NCI-H748 (cell line): Measurements from ENCODE around the gene MRAP2.
"Not testable (repeated sequence)": the region's sequence is repeated elsewhere in the genome, so short reads cannot be mapped to it uniquely, and the experiment has no call there.

ENCODE experiments used
- DNase-seq: peaks from one replicate; lab custom pipeline; 2025; ENCODE audit not compliant: unreplicated experiment; lab: John Stamatoyannopoulos, UW

The MRAP2 gene

GRCh38 chr6:84028350-84028749 lies 5.2 kb upstream of the MRAP2 start:
- DNase-seq, result no peak

- not testable (repeated sequence) for DNase-seq
Measured at GRCh38 chr6:84032000-84032399, 1.6 kb upstream of the MRAP2 start.

- no peak for DNase-seq
Measured at GRCh38 chr6:84035484-84035883, 1.9 kb downstream of the MRAP2 start.

GRCh38 chr6:84037425-84038089 lies 4.0 kb downstream of the MRAP2 start:
- DNase-seq, result no peak

- no peak for DNase-seq
Measured at GRCh38 chr6:84042603-84043002, 9.0 kb downstream of the MRAP2 start.

- DNase-seq, result no peak
Measured at GRCh38 chr6:84043555-84043954, 10.0 kb downstream of the MRAP2 start.

- no peak for DNase-seq
Measured at GRCh38 chr6:84046755-84047154, 13.2 kb downstream of the MRAP2 start.

- DNase-seq, result no peak
Measured at GRCh38 chr6:84048588-84048987, 15.0 kb downstream of the MRAP2 start.

- no peak for DNase-seq
Measured at GRCh38 chr6:84050408-84050807, 16.8 kb downstream of the MRAP2 start.

- DNase-seq, result peak; percentile 93
Measured at GRCh38 chr6:84052204-84052882, 18.8 kb downstream of the MRAP2 start.

GRCh38 chr6:84052883-84053241 lies 19.3 kb downstream of the MRAP2 start:
- DNase-seq, result no peak

GRCh38 chr6:84055647-84056046 lies 22.1 kb downstream of the MRAP2 start:
- DNase-seq, result no peak

- DNase-seq, result no peak
Measured at GRCh38 chr6:84057908-84058307, 24.3 kb downstream of the MRAP2 start.

GRCh38 chr6:84059082-84059481 lies 25.5 kb downstream of the MRAP2 start:
- peak; percentile 8 for DNase-seq

GRCh38 chr6:84061174-84061573 lies 27.6 kb downstream of the MRAP2 start:
- DNase-seq, result no peak

- DNase-seq, result peak; percentile 87
Measured at GRCh38 chr6:84061613-84062398, 28.2 kb downstream of the MRAP2 start.

GRCh38 chr6:84062519-84063154 lies 29.1 kb downstream of the MRAP2 start:
- no peak for DNase-seq

- DNase-seq, result peak; percentile 65
Measured at GRCh38 chr6:84065693-84066290, 32.2 kb downstream of the MRAP2 start.

GRCh38 chr6:84066536-84066935 lies 33.0 kb downstream of the MRAP2 start:
- no peak for DNase-seq

- not testable (repeated sequence) for DNase-seq
Measured at GRCh38 chr6:84068873-84069272, 35.3 kb downstream of the MRAP2 start.

GRCh38 chr6:84072442-84072997 lies 38.9 kb downstream of the MRAP2 start:
- peak; percentile 62 for DNase-seq
